Loucy (cell line): ENCODE results near the gene JPH3.

Experiments used
- EZH2phosphoT487 ChIP-seq: fragments of 200-600 bp; IDR thresholded peaks from 2 replicates; pipeline ENCODE4 v1.6.1; 2018; ENCODE audit warnings: antibody characterized with exemption, mild to moderate bottlenecking, moderate library complexity, borderline replicate concordance
- TF ChIP-seq, protein P1 (sequence below): fragments of 200-600 bp; sonication (generic); conservative IDR thresholded peaks from 2 replicates; pipeline ENCODE4 v1.5.1; 2014; ENCODE audit warnings: mild to moderate bottlenecking, antibody characterized with exemption, low read length

DNA sequence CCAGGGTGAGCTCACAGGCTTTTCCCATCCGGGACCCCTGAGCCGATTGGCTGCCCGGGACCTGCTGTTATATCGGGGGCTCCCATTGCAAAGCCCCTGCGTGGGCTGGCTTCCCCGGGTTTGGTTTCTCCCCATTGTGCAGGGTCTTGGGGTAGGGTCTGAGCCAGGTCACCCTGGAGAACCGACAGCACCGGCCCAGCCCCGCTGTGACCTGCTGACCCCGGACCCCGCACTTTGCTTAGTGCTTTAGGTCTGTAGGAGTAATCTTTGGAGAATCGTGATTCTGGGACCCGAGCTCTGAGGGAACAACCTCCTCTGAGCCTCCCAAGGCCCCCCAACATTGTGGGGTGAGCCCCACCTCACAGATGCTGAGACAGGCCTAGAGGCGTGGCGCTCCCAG lies 62.9 kb downstream of the JPH3 start:
- TF ChIP-seq, protein P1, sequence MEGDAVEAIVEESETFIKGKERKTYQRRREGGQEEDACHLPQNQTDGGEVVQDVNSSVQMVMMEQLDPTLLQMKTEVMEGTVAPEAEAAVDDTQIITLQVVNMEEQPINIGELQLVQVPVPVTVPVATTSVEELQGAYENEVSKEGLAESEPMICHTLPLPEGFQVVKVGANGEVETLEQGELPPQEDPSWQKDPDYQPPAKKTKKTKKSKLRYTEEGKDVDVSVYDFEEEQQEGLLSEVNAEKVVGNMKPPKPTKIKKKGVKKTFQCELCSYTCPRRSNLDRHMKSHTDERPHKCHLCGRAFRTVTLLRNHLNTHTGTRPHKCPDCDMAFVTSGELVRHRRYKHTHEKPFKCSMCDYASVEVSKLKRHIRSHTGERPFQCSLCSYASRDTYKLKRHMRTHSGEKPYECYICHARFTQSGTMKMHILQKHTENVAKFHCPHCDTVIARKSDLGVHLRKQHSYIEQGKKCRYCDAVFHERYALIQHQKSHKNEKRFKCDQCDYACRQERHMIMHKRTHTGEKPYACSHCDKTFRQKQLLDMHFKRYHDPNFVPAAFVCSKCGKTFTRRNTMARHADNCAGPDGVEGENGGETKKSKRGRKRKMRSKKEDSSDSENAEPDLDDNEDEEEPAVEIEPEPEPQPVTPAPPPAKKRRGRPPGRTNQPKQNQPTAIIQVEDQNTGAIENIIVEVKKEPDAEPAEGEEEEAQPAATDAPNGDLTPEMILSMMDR: no peak
- no peak for TF ChIP-seq EZH2phosphoT487
